Measurements from ENCODE around the gene PRKACA.

Gene PRKACA

DNA sequence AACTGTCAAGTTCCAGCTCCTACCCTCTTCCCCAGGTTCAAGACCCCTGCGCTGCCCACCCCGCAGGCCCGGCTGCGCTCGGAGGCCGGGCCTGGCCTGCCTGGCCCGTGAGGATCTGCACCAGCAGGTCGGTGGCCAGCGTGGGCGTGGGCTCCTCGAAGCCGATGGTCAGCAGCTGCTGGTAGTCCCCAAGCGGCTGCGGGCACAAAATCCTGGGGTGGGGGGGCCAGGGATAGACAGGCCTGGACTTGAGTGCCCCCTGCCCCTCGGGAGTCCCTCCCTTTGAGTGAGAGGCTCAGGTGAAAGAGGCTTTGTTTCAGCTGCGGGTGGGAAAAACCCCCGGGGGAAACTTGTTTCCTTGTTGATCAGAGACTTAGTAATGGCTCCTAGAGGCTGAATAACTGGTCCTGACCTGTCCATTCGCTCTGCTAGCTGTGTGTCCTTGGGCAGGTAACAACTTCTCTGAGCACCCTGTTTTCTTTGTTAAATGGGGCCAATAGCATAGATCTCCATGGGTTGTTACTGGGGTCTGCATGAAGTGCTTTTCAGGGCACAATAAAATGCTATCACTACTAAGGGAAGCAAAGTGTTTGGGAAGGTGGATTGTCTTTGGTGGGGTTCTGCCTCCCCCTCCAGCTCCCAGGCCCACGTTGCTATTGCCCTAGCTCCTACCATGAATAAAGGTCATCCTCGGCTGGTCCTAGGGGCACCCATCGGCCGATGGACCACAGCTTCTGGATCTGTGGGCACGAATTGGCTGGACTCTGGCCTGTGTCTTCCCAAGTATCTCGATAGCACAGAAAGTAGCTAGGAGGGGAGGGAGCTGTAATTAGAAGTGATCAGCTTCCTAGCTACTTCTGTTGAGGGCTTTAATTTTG lies 35.5 kb downstream of the PRKACA start:
- Mint-ChIP-seq H3K36me3 (no peaks in the 10 kb centered on the region), H3K4me1 (ENCODE audit: low read depth) (peaks cover 20% of the 10 kb centered on the region), H3K9me3 (ENCODE audit: low read depth) (no peaks in the 10 kb centered on the region), H3K27me3 (no peaks in the 10 kb centered on the region), H3K4me3 (peak overlapping the region; percentile 92), H3K27ac (peak overlapping the region; percentile 85)

DNA sequence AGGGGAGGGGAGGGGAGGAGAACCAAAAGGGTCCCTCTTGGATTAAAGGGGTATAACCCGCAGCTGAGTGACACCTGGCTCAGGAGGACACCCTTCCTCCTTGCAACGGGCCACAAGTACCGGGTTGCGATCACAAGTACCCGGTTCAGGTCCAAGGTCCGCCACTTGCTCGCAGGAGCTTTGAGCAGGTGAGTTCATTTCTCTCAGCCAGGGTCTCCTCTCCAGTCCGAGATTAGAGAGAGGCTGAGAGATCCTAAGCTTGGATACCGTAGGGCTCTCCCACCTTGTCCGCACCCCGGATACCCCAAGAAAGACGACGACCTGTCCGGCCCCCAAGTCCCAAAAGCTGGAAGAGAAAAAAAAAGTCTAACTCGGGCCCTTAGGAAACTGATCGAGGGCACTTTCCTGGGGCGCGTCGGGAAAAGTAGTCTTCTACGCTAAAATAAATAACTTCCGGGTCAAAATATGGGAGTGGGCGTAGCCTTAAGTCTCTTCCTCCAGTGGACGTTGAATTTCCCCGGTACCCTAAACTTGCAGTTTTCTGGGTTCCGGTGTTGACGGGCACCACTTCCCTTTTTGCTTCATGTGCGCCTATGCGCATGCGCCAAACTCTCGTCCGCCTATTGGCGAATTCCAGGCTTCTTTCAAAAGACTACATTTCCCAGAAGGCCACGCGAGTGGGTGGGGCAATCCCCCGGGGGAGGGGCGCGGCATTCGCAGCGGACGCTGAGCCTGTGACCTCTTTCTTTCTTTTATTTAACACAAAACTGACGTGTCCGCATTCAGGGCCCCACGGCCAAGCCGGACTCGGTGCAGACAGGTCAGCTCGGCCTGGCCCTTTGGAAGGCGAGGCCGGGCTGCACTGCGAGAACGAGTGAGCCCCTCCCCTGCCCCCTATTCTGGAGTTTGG lies 36.4 kb downstream of the PRKACA start:
- Mint-ChIP-seq H3K9me3 (ENCODE audit: low read depth) (no peaks in the 10 kb centered on the region), H3K4me3 (peak overlapping the region; percentile 92), H3K36me3 (no peaks in the 10 kb centered on the region), H3K27me3 (no peaks in the 10 kb centered on the region), H3K27ac (peak overlapping the region; percentile 85), H3K4me1 (ENCODE audit: low read depth) (peaks cover 18% of the 10 kb centered on the region)

DNA sequence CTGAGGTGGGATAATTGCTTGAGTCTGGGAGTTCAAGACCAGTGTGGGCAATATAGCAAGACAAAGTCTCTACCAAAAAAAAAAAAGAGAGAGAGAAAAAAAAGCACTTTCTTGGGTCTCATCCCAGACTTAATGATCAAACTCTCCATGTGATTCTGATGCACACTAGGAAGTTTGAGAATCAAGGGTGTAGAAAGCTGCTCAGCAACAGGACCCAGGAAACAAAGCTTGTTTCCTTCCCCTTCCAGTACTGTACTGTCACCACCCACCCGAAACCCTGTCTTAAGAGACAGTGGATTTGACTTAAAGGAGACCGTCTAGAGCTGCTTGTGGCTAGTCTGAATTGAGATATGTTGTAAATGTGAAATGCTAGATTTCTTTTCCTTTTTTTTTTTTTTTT lies 39.2 kb downstream of the PRKACA start:
- H3K27me3 Mint-ChIP-seq: no peaks in the 10 kb centered on the region
- no peak overlapping the region for H3K4me3 Mint-ChIP-seq
- peaks cover 29% of the 10 kb centered on the region for H3K4me1 Mint-ChIP-seq (ENCODE audit: low read depth)
- no peak overlapping the region for H3K27ac Mint-ChIP-seq
- H3K9me3 Mint-ChIP-seq (ENCODE audit: low read depth): no peaks in the 10 kb centered on the region
- H3K36me3 Mint-ChIP-seq: no peaks in the 10 kb centered on the region

DNA sequence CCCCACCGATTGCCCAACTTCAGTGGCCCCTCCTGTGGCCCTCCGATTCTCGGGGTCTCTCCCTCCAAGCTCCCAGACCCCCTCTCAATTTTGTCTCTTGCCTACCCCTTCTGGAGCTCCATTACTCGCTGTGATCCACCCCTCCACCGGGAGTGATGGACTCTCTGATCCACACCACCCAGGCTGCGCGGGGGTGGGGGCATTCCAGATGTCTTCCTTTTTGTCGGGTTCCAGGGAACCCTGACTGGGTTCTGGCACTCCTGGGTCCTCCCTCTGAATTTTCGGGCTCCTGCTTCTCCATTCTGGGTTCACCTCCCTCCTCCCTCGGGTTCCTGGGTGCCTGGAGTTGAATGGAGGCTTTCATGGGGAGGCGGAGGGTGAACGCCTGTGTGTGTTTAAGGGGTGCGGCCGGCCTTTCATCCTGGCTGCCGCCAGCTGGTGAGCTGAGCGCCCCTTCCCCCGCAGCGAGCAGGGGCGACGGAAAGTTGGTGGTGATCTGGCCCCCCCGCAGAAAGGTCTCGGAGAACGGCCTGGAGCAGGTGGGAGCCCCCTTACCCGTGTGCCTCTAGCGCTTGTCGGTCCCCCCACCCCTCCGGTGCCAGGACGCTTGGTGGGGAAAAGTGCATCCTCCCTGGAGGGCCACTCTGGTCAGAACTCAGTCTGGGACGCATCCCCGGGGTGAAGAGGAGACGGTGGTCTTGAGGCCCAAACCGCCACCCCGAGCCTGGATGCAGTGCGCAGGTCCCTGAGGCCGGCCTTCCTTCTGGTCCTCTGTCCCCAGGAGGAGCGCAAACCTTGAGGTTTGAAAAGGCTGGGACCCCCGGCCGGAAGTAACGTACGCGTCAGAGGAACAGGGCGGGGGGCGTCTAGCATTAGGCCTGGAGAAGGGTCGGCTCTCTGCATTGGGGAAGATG lies 43.4 kb downstream of the PRKACA start:
- Mint-ChIP-seq H3K4me1 (ENCODE audit: low read depth) (peaks cover 16% of the 10 kb centered on the region), H3K27ac (no peak overlapping the region), H3K9me3 (ENCODE audit: low read depth) (no peaks in the 10 kb centered on the region), H3K36me3 (no peaks in the 10 kb centered on the region), H3K4me3 (peak overlapping the region; percentile 92), H3K27me3 (no peaks in the 10 kb centered on the region)

DNA sequence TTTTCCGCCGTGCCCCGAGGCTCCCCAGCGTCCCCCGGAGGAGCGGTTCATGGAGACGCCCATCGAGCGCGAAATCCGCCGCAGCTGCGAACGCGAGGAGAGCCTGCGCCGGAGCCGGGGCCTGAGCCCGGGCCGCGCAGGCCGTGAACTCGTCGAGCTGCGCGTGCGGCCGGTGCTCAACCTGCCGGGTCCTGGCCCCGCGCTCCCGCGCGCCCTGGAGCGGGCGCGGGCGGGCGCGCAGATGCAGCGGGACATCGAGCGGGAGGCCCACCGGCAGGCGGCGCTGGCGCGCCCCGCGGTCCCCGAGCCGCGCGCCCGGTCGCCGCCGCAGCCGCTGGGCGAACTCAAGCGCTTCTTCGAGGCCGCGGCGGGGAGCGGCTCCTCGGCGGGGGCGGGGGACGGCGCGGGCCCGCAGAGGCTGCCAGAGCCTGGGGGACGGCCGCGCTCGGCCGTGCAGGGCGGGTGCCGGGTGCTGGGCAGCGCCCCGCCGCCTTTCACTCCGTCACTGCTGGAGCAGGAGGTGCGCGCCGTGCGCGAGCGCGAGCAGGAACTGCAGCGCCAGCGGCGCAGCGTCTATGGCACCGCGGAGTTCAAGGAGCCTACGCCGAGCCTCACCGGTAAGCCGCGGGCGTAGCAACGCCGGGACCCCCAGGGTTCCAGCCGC lies 44.2 kb downstream of the PRKACA start:
- Mint-ChIP-seq H3K27me3 (no peaks in the 10 kb centered on the region), H3K9me3 (ENCODE audit: low read depth) (no peaks in the 10 kb centered on the region), H3K4me1 (ENCODE audit: low read depth) (peaks cover 16% of the 10 kb centered on the region), H3K27ac (no peak overlapping the region), H3K36me3 (no peaks in the 10 kb centered on the region), H3K4me3 (peak overlapping the region; percentile 92)

DNA sequence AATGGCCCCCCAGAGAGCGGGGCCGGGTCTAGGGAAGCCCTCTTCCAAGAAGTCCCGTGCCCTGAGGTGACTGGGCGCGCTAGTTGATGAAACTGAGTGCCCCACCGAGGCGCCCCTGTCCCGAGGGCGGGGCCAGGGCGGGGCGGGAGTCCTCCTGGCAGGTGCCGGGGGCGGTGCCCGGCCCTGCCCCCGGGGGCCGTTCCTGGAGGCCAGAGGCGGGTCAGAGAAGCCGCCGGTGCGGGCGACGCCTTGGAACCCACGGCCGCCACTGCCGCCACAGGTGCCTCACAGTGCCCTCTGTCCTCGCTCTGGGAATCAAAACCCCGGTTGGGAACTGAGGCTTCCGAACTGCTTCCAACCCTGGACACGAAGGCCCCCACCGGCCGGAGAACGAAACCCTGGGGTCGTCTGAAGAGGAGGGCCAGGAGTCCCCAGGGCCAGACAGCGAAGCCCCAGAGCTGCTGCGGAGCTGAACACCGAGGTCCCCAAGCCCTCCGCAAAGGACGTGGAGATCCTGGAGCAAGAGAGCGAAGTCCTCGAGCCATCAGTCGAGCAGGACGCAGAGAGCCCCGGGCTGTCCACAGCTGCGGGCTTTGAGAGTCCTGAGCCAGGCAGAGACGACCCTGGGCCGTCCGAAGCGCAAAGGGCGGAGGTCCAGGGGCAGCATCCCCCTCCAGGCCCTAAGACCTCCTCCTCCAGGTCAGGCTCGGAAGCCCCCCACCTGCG lies 44.9 kb downstream of the PRKACA start, which contains the start of gene MISP3:
MISP3 (plus strand) TSS at position 252 of the 726 bp plus-strand sequence. CDS start 524 bp downstream, outside the sequence.
- Mint-ChIP-seq H3K4me1 (ENCODE audit: low read depth) (peaks cover 16% of the 10 kb centered on the region), H3K27ac (no peak within 1 kb of the TSS), H3K9me3 (ENCODE audit: low read depth) (no peaks in the 10 kb centered on the region), H3K27me3 (no peaks in the 10 kb centered on the region), H3K36me3 (no peaks in the 10 kb centered on the region), H3K4me3 (peak within 1 kb of the TSS; percentile 92)

DNA sequence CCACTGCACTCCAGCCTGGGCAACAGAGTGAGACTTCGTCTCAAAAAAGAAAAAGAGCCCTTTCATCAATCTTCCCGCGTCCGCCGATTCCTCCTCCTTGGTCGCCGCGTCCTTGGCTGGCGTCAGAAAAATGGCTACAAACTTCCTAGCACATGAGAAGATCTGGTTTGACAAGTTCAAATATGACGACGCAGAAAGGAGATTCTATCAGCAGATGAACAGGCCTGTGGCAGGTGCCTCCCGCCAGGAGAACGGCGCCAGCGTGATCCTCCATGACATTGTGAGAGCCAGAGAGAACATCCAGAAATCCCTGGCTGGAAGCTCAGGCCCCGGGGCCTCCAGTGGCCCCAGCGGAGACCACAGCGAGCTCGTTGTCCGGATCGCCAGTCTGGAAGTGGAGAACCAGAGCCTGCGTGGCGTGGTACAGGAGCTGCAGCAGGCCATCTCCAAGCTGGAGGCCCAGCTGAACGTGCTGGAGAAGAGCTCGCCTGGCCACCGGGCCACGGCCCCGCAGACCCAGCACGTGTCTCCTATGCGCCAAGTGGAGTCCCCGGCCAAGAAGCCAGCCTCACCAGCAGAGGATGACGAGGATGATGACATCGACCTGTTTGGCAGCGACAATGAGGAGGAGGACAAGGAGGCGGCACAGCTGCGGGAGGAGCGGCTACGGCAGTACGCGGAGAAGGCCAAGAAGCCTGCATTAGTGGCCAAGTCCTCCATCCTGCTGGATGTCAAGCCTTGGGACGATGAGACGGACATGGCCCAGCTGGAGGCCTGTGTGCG lies 47.1 kb downstream of the PRKACA start:
- Mint-ChIP-seq H3K27ac (no peak overlapping the region), H3K4me3 (no peak overlapping the region), H3K9me3 (ENCODE audit: low read depth) (no peaks in the 10 kb centered on the region), H3K36me3 (no peaks in the 10 kb centered on the region), H3K27me3 (peaks cover 2% of the 10 kb centered on the region), H3K4me1 (ENCODE audit: low read depth) (peaks cover 16% of the 10 kb centered on the region)

DNA sequence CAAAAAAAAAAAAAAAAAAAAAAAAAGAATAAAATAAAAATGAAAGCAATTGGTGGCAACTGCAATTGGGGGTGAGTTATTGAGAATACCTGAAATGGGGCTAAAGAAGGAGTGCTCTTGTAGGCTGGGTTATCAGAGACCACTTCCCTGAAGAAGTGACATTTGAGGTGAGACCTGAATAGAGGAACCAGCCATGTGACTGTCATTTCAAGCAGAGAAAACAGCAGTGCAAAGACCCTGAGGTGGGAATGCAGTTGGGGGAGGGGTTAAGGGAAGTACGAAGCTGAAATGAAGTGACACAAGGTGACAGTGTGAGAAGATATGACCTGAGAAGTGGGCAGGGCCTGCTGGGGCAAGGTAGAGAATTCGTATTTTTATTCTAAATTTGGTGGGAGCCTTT lies 51.4 kb downstream of the PRKACA start:
- Mint-ChIP-seq H3K9me3 (ENCODE audit: low read depth) (no peaks in the 10 kb centered on the region), H3K27me3 (peaks cover 2% of the 10 kb centered on the region), H3K36me3 (no peaks in the 10 kb centered on the region), H3K4me3 (no peak overlapping the region), H3K4me1 (ENCODE audit: low read depth) (peaks cover 1% of the 10 kb centered on the region), H3K27ac (no peak overlapping the region)

DNA sequence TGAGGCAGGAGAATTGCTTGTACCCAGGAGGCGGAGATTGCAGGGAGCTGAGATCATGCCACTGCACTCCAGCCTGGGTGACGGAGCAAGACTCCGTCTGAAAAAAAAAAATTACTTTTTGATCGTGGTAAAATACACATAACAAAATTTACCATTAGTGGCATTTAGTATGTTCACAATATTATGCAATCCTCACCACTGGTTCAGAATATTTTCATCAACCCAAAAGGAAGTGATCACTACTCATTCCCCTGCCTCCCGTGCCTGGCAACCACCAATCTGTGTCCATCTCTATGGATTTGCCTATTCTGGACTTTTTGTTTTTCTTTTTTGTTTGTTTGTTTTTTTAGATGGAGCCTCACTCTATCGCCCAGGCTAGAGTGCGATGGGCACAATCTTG lies 54.5 kb downstream of the PRKACA start:
- Mint-ChIP-seq H3K36me3 (no peaks in the 10 kb centered on the region), H3K27me3 (peaks cover 21% of the 10 kb centered on the region), H3K27ac (no peak overlapping the region), H3K4me3 (no peak overlapping the region), H3K9me3 (ENCODE audit: low read depth) (no peaks in the 10 kb centered on the region), H3K4me1 (ENCODE audit: low read depth) (peaks cover 8% of the 10 kb centered on the region)

DNA sequence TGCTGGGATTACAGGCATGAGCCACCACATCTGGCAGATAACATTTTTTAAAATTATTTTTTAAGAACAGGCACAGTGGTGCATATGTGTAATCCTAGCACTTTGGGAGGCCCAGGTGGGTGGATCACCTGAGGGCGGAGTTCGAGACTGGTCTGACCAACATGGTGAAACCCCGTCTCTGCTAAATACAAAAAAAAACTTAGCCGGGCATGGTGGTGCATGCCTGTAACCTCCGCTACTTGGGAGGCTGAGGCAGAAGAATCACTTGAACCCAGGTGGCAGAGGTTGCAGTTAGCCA lies 55.1 kb downstream of the PRKACA start:
- no peaks in the 10 kb centered on the region for H3K9me3 Mint-ChIP-seq (ENCODE audit: low read depth)
- no peaks in the 10 kb centered on the region for H3K36me3 Mint-ChIP-seq
- peaks cover 12% of the 10 kb centered on the region for H3K4me1 Mint-ChIP-seq (ENCODE audit: low read depth)
- H3K27ac Mint-ChIP-seq: no peak overlapping the region
- H3K27me3 Mint-ChIP-seq: peaks cover 21% of the 10 kb centered on the region
- H3K4me3 Mint-ChIP-seq: no peak overlapping the region

DNA sequence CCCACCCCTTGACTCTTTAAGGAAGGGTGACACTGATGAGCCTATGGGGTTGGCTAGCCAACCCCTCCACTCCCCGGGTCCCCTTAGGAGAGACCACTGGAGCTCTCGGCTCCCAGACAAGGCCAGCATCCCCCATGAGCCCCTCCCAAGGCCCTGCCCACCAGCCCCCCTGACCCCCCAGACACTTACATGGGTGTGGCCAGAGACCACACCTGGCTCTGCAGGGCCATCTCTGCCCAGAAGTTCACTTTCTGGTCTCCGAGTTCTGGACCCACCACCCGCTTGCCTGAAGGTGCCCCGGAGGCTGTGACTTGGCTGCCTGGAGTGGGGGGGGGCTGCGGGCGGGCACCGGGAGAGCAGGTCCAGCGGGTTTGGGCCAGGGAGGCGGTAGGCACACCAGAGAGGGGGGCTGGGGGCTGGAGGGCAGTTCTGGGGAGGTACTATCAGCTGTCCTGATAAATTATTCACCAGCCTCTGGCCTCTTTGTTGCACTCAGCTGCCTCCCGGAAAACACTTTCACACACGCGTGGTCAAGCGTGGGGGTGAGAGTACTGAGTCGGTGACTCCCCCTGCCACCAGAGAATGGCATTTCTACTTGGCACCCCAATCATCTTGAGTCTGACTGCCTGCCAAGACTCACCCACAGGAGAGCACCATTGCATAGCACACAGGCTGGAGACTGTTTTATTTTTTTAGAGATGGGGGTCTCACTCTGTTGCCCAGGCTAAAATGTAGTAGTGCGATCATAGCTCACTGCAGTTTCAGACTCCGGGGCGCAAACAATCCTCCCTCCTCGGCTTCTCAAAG lies 55.6 kb downstream of the PRKACA start, which contains the start of gene PALM3:
PALM3 (minus strand) TSS at position 326 of the 807 bp plus-strand sequence; CDS start at position 230, 96 bp downstream.
- Mint-ChIP-seq H3K27ac (no peak within 1 kb of the TSS), H3K4me1 (ENCODE audit: low read depth) (peaks cover 12% of the 10 kb centered on the region), H3K9me3 (ENCODE audit: low read depth) (no peaks in the 10 kb centered on the region), H3K27me3 (peaks cover 21% of the 10 kb centered on the region), H3K4me3 (no peak within 1 kb of the TSS), H3K36me3 (no peaks in the 10 kb centered on the region)

DNA sequence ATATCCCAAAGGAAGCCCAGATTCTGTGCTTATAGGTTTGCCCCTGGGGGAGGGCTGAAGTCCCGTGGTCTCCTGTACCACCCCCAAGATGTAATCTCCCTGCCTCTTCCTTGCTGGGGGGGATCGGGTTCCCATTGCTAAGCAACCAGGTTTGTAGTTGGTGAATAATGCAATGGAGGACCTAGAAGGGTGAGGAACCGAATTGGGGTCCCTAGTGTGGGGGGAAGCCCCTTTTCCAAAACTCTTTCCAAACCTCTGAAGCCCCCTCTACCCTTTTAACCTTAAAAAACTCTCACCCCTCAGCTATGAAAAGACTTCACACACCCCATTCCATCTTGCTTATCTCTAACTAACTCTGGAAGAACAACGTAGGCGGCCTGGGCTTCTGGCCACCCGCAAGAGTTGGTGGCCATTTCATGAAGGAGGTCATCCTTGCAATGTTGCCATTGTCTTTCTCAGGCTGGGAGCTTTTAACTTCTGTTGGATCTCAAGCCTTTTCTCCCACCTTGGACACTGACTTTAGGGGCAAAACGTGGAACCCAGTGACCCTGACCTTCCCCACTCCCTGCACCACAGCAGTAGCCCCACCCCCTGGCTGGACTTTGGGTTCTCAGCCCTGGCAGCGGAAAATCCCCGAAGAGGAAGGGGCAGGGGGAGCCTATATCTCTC lies 56.3 kb downstream of the PRKACA start:
- peaks cover 19% of the 10 kb centered on the region for H3K27me3 Mint-ChIP-seq
- peaks cover 12% of the 10 kb centered on the region for H3K4me1 Mint-ChIP-seq (ENCODE audit: low read depth)
- no peak overlapping the region for H3K27ac Mint-ChIP-seq
- H3K4me3 Mint-ChIP-seq: no peak overlapping the region
- H3K9me3 Mint-ChIP-seq (ENCODE audit: low read depth): no peaks in the 10 kb centered on the region
- no peaks in the 10 kb centered on the region for H3K36me3 Mint-ChIP-seq
